Stimulated activated CD4-positive, alpha-beta T cell treated with anti-CD3 and anti-CD28 coated beads, Interleukin-1b, Interleukin-23, amount 100 ng/mL, for 1 hour (primary cell): ENCODE measurements around the gene CYP2D6.
"Not testable (repeated sequence)": the region's sequence is repeated elsewhere in the genome, so short reads cannot be mapped to it uniquely, and the experiment has no call there.

ENCODE experiments used
- DNase-seq, 2 donors: peaks; one replicate each; pipeline ENCODE4 v3.0.0-alpha.2; 2020; ENCODE audit warnings: low read depth in 2 of 2

Gene CYP2D6

GRCh38 chr22:42130639-42131431 lies at the start of gene CYP2D6:
Gene CYP2D6 (minus strand): TSS chr22:42130810. CDS start chr22:42130791, 19 bp downstream.
- DNase-seq, result not testable (repeated sequence)

- no peak for DNase-seq
Observed at GRCh38 chr22:42179616-42180015, 49.0 kb upstream of the CYP2D6 start.

- no peak for DNase-seq
Observed at GRCh38 chr22:42178910-42179519, 48.4 kb upstream of the CYP2D6 start.

- no peak for DNase-seq
Observed at GRCh38 chr22:42177891-42178336, 47.3 kb upstream of the CYP2D6 start.

- DNase-seq, result no peak
Observed at GRCh38 chr22:42176255-42176915, 45.8 kb upstream of the CYP2D6 start.

GRCh38 chr22:42174062-42174461 lies 43.5 kb upstream of the CYP2D6 start:
- no peak for DNase-seq

GRCh38 chr22:42173183-42173926 lies 42.7 kb upstream of the CYP2D6 start:
- no peak for DNase-seq

- DNase-seq, result no peak
Observed at GRCh38 chr22:42172773-42173172, 42.2 kb upstream of the CYP2D6 start.

GRCh38 chr22:42171946-42172719 lies 41.5 kb upstream of the CYP2D6 start:
- no peak for DNase-seq

GRCh38 chr22:42171417-42171816 lies 40.8 kb upstream of the CYP2D6 start:
- DNase-seq, result no peak

GRCh38 chr22:42170946-42171345 lies 40.3 kb upstream of the CYP2D6 start:
- no peak for DNase-seq

GRCh38 chr22:42169055-42169469 lies 38.5 kb upstream of the CYP2D6 start:
- peak; percentile 45 to 52 for DNase-seq

GRCh38 chr22:42168476-42168875 lies 37.9 kb upstream of the CYP2D6 start:
- DNase-seq, result no peak

GRCh38 chr22:42167066-42167465 lies 36.5 kb upstream of the CYP2D6 start:
- DNase-seq, result no peak

GRCh38 chr22:42164901-42165300 lies 34.3 kb upstream of the CYP2D6 start:
- DNase-seq, result no peak

- no peak for DNase-seq
Observed at GRCh38 chr22:42163515-42163914, 32.9 kb upstream of the CYP2D6 start.

GRCh38 chr22:42162728-42163489 lies 32.3 kb upstream of the CYP2D6 start:
- no peak for DNase-seq

- DNase-seq, result no peak
Observed at GRCh38 chr22:42160830-42161696, 30.5 kb upstream of the CYP2D6 start.

- no peak for DNase-seq
Observed at GRCh38 chr22:42160251-42160650, 29.6 kb upstream of the CYP2D6 start.
